SK-N-SH (cell line): Measurements from ENCODE around the gene ATP2B2. TPM values are rescaled to one million over a fixed set of nuclear protein-coding genes. Genes with fewer than 3 reads are reported as not detected.

Experiments
- CTCF ChIA-PET: fragments of 300-600, 350-600 bp; formaldehyde crosslinking; extraction: SDS; loops from one replicate; lab custom pipeline; 2021; lab: Yijun Ruan, JAX
- POLR2A ChIA-PET: fragments of 350-600 bp; sonication (Branson Sonifier 250); formaldehyde crosslinking; extraction: SDS; loops from one replicate; lab custom pipeline; 2020; ENCODE audit warnings: antibody characterized with exemption, inconsistent platforms; lab: Yijun Ruan, JAX
- DNase-seq: peaks from one replicate; pipeline ENCODE4 v3.0.0; 2012
- H2AFZ ChIP-seq: fragments of 200-600 bp; sonication (generic); 2 replicates; pipeline ENCODE4 v1.8.1; 2016; ENCODE audit warnings: antibody characterized with exemption, mild to moderate bottlenecking, low read depth
- H3F3A ChIP-seq: fragments of 200-600 bp; sonication (generic); replicated peaks from 2 replicates; pipeline ENCODE3; 2016; ENCODE audit warnings: antibody characterized with exemption, mild to moderate bottlenecking; ENCODE audit not compliant: insufficient read depth
- H3K27ac ChIP-seq, 2 experiments: fragments of 200-500 bp in 1 of 2; fragments of 200-600 bp in 1 of 2; sonication (Bioruptor generic) in 1 of 2; sonication (generic), shearing (Covaris generic) in 1 of 2; 2 replicates each; pipeline versions ENCODE4 v1.5.1 to v1.6.1; 2014 to 2016; ENCODE audit warnings: low read depth in 2 of 2, inconsistent platforms in 1 of 2, low read length in 1 of 2, mild to moderate bottlenecking in 1 of 2, mixed read lengths in 1 of 2
- H3K27me3 ChIP-seq: fragments of 200-600 bp; sonication (generic), shearing (Covaris generic); 2 replicates; pipeline ENCODE4 v1.6.1; 2016; ENCODE audit warnings: mixed run types; ENCODE audit not compliant: insufficient read depth
- H3K36me3 ChIP-seq, 2 experiments: fragments of 200-500 bp in 1 of 2; fragments of 200-600 bp in 1 of 2; sonication (Bioruptor generic) in 1 of 2; sonication (generic) in 1 of 2; replicated peaks in 1 of 2; 2 replicates each; pipeline versions ENCODE3 to v1.5.1; 2014 to 2016; ENCODE audit warnings: low read length in 1 of 2, mild to moderate bottlenecking in 1 of 2; ENCODE audit not compliant: insufficient read depth in 2 of 2, control insufficient read depth in 1 of 2
- H3K4me1 ChIP-seq, 2 experiments: fragments of 200-500 bp in 1 of 2; fragments of 200-600 bp in 1 of 2; sonication (Bioruptor generic) in 1 of 2; sonication (generic), shearing (Covaris generic) in 1 of 2; 2 replicates each; pipeline versions ENCODE4 v1.5.1 to v1.6.1; 2014 to 2016; ENCODE audit warnings: low read depth in 1 of 2, low read length in 1 of 2, mixed run types in 1 of 2; ENCODE audit not compliant: insufficient read depth in 2 of 2, control insufficient read depth in 1 of 2
- H3K4me2 ChIP-seq: fragments of 200-600 bp; sonication (generic), shearing (Covaris generic); 2 replicates; pipeline ENCODE4 v1.6.1; 2017; ENCODE audit warnings: mixed run types
- H3K4me3 ChIP-seq, 2 experiments: fragments of 200-500 bp in 1 of 2; fragments of 200-600 bp in 1 of 2; sonication (Bioruptor generic) in 1 of 2; sonication (generic), shearing (Covaris generic) in 1 of 2; 2 replicates each; pipeline versions ENCODE4 v1.5.1 to v1.8.1; 2014 to 2016; ENCODE audit warnings: low read depth in 2 of 2, inconsistent platforms in 1 of 2, low read length in 1 of 2, mild to moderate bottlenecking in 1 of 2, mixed read lengths in 1 of 2, moderate library complexity in 1 of 2
- H3K79me2 ChIP-seq: fragments of 200-600 bp; sonication (generic); 2 replicates; pipeline ENCODE4 v1.8.1; 2017; ENCODE audit warnings: mild to moderate bottlenecking; ENCODE audit not compliant: insufficient read depth
- H3K9ac ChIP-seq: fragments of 200-600 bp; sonication (generic); 2 replicates; pipeline ENCODE4 v1.6.1; 2017; ENCODE audit warnings: mixed run types
- H3K9me2 ChIP-seq: fragments of 200-600 bp; sonication (generic); 2 replicates; pipeline ENCODE4 v1.6.1; 2017; ENCODE audit warnings: mixed run types
- H3K9me3 ChIP-seq: fragments of 200-600 bp; sonication (generic); 2 replicates; pipeline ENCODE4 v1.6.1; 2017; ENCODE audit warnings: mixed run types, mild to moderate bottlenecking, moderate library complexity
- H4K20me1 ChIP-seq: fragments of 200-600 bp; sonication (generic); 2 replicates; pipeline ENCODE4 v1.6.1; 2017; ENCODE audit warnings: mild to moderate bottlenecking, mixed run types; ENCODE audit not compliant: insufficient read depth
- CTCF ChIP-seq: fragments of 200-600 bp; sonication (generic); IDR thresholded peaks from 2 replicates; pipeline ENCODE4 v1.6.1; 2017; ENCODE audit warnings: antibody characterized with exemption, mild to moderate bottlenecking, moderate library complexity
- EP300 ChIP-seq, 2 experiments: IDR thresholded peaks; 2 replicates each; pipeline versions ENCODE4 v1.4.0 to v1.6.1; 2012; ENCODE audit warnings: borderline replicate concordance in 1 of 2, low read depth in 1 of 2, low read length in 1 of 2
- EZH2phosphoT487 ChIP-seq: fragments of 200-600 bp; sonication (generic); IDR thresholded peaks from 2 replicates; pipeline ENCODE4 v1.6.1; 2017; ENCODE audit warnings: low read depth, mixed run types, mild to moderate bottlenecking, antibody characterized with exemption, moderate library complexity, borderline replicate concordance
- FOXJ3 ChIP-seq: sonication (generic); formaldehyde crosslinking; IDR thresholded peaks from 2 replicates; pipeline ENCODE4 v1.5.1; 2020; ENCODE audit warnings: mild to moderate bottlenecking, missing genetic modification reagents
- GATA2 ChIP-seq: sonication (generic); formaldehyde crosslinking; IDR thresholded peaks from 2 replicates; pipeline ENCODE4 v1.5.0; 2020; ENCODE audit warnings: mild to moderate bottlenecking, missing genetic modification reagents
- JUND ChIP-seq: IDR thresholded peaks from 2 replicates; pipeline ENCODE4 v1.4.0; 2012
- NFIC ChIP-seq: IDR thresholded peaks from 2 replicates; pipeline ENCODE4 v1.4.0; 2012; ENCODE audit warnings: borderline replicate concordance
- NRF1 ChIP-seq: IDR thresholded peaks from 2 replicates; pipeline ENCODE4 v1.6.1; 2012; ENCODE audit warnings: low read depth, mild to moderate bottlenecking, low read length
- PBX3 ChIP-seq: IDR thresholded peaks from 2 replicates; pipeline ENCODE4; 2012
- RAD21 ChIP-seq: IDR thresholded peaks from 2 replicates; pipeline ENCODE4 v1.6.1; 2012; ENCODE audit warnings: mild to moderate bottlenecking, low read length
- RCOR1 ChIP-seq: fragments of 150-350 bp; IDR thresholded peaks from 2 replicates; pipeline ENCODE4 v1.6.1; 2017; ENCODE audit warnings: antibody characterized with exemption, low read length
- RFX5 ChIP-seq: IDR thresholded peaks from 2 replicates; pipeline ENCODE4 v1.6.1; 2012; ENCODE audit warnings: mild to moderate bottlenecking, improper control_type of control experiment, low read length
- SMC3 ChIP-seq: IDR thresholded peaks from 2 replicates; pipeline ENCODE4 v1.6.1; 2012; ENCODE audit warnings: low read depth, low read length, improper control_type of control experiment
- TAF1 ChIP-seq: IDR thresholded peaks from 2 replicates; pipeline ENCODE4 v1.6.1; 2012; ENCODE audit warnings: low read depth, mild to moderate bottlenecking, low read length, moderate library complexity, borderline replicate concordance
- TCF12 ChIP-seq: IDR thresholded peaks from 2 replicates; pipeline ENCODE4 v1.4.0; 2012
- WGBS: methylation state at CpG from one replicate; pipeline ENCODE4 v1.1.6; 2017; ENCODE audit warnings: low lambda C conversion rate; 5-methylcytosine and 5-hydroxymethylcytosine counted together
- polyA plus RNA-seq, 3 experiments: library from polyadenylated mRNA; depleted of rRNA; stranded (reverse); fragments of >200 nt; gene quantifications; 2 replicates each; pipeline ENCODE4 v1.2.3, GENCODE V29; 2012
- TF ChIP-seq, protein P1 (sequence below): IDR thresholded peaks from 2 replicates; pipeline ENCODE4 v1.4.0; 2012; ENCODE audit warnings: low read depth, borderline replicate concordance

The ATP2B2 gene
- polyA plus RNA-seq, 1 of the 3 experiments (the other 2 are of a cell fraction) = 0.15 TPM

DNA sequence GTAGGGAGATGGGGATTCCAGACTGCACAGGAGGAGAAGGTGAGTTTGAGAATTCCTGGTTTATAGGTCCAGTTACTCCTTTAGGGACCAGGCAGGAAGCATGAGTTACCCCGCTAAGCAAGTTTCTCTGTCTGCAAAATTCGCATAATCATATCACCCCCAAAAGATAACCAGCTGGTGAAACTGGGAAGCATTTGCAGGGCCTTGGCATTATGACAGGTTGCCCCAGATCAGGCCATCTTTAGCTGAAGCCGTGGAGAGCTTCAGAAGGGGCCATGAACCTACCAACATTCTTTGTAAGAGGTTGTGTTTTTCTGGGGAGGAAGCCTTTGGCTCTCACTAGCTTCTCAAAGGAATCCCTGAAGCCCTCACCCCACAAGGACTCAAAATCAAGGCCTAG, 29.4 kb downstream of the ATP2B2 start (continued):
- TF ChIP-seq PBX3 (no peak), GATA2 (CRISPR knock-in tag) (no peak), EZH2phosphoT487 (no peak), RAD21 (no peak), NFIC (no peak), EP300 (IDR thresholded peaks at IDR 0.05; ENCODE audit: borderline replicate concordance in 1 of 2, low read depth in 1 of 2, low read length in 1 of 2) (no peak)

DNA sequence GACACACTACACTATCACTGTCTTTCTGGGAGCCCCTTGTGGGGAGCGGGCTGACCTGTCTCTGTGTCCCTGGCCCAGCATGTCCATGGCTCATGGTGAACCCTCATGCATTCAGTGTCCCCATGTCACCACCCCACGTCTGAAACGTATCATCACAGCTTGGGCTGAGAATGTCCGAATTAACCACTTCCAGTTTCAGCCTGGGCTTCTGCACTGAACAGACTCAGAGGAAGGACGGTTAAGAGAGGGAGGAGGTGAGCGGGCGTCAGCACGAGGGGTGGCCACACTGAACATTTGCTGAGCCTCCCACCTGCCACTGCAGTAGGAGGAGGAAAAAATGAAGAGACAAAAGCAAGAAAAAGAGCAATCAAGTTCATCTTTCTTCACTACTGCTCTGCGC, 30.5 kb downstream of the ATP2B2 start:
- ChIA-PET POLR2A (no interaction called here), CTCF (interaction anchor here (0.7 kb wide), 1 partner anchor 665 kb away, joined by 3 read pairs; no protein-coding TSS in a partner anchor)

More for the DNA sequence above, 30.5 kb downstream of the ATP2B2 start:
- Histone ChIP-seq H3K4me2 (no peak overlapping the region), H3F3A (no peaks in the 10 kb centered on the region), H3K9me3 (no peaks in the 10 kb centered on the region), H3K9me2 (no peaks in the 10 kb centered on the region), H4K20me1 (no peaks in the 10 kb centered on the region), H3K36me3 (no peaks in the 10 kb centered on the region), H2AFZ (no peak overlapping the region), H3K4me3 (no peak overlapping the region), H3K27ac (no peak overlapping the region), H3K9ac (no peak overlapping the region), H3K79me2 (no peaks in the 10 kb centered on the region), H3K4me1 (peaks cover 0 to 10% of the 10 kb centered on the region in 2 experiments; a peak in 2 of 4 replicates), H3K27me3 (no peaks in the 10 kb centered on the region; the same call in 1 of the 2 replicates)
- 47% methylated on average over 9 of the region's 9 CpGs for WGBS
- TF ChIP-seq RCOR1 = no peak
- TF ChIP-seq JUND = no peak
- TF ChIP-seq NFIC = no peak
- TF ChIP-seq TAF1 = no peak
- TF ChIP-seq RAD21 = no peak
- TF ChIP-seq, protein P1, sequence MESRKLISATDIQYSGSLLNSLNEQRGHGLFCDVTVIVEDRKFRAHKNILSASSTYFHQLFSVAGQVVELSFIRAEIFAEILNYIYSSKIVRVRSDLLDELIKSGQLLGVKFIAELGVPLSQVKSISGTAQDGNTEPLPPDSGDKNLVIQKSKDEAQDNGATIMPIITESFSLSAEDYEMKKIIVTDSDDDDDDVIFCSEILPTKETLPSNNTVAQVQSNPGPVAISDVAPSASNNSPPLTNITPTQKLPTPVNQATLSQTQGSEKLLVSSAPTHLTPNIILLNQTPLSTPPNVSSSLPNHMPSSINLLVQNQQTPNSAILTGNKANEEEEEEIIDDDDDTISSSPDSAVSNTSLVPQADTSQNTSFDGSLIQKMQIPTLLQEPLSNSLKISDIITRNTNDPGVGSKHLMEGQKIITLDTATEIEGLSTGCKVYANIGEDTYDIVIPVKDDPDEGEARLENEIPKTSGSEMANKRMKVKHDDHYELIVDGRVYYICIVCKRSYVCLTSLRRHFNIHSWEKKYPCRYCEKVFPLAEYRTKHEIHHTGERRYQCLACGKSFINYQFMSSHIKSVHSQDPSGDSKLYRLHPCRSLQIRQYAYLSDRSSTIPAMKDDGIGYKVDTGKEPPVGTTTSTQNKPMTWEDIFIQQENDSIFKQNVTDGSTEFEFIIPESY = no peak
- no peak for TF ChIP-seq TCF12
- no peak for TF ChIP-seq RFX5
- TF ChIP-seq CTCF = no peak
- no peak for TF ChIP-seq GATA2 (CRISPR knock-in tag)
- TF ChIP-seq SMC3 = no peak
- TF ChIP-seq FOXJ3 (CRISPR knock-in tag) = no peak
- no peak for TF ChIP-seq NRF1
- DNase-seq = no peak
